WTC11 (cell line): Measurements from ENCODE around the gene TPRG1L.

Experiments
- CTCF ChIP-seq: fragments of 200-600 bp; IDR thresholded peaks from 2 replicates; pipeline ENCODE4 v1.8.0; 2022; ENCODE audit warnings: antibody characterized with exemption
- ETV6 ChIP-seq: sonication (generic); formaldehyde crosslinking; IDR thresholded peaks from 2 replicates; pipeline ENCODE4 v1.8.1; 2022; ENCODE audit warnings: mild to moderate bottlenecking, missing genetic modification reagents
- FOXP1 ChIP-seq: sonication (generic); formaldehyde crosslinking; IDR thresholded peaks from 2 replicates; pipeline ENCODE4 v1.8.0; 2022; ENCODE audit warnings: missing genetic modification reagents, mild to moderate bottlenecking, moderate library complexity, borderline replicate concordance
- JUN ChIP-seq: sonication (generic); formaldehyde crosslinking; IDR thresholded peaks from 2 replicates; pipeline ENCODE4 v1.8.0; 2023; ENCODE audit warnings: mild to moderate bottlenecking, missing genetic modification reagents
- SMAD3 ChIP-seq: sonication (generic); formaldehyde crosslinking; IDR thresholded peaks from 2 replicates; pipeline ENCODE4 v1.8.0; 2022; ENCODE audit warnings: missing genetic modification reagents, mild to moderate bottlenecking, borderline replicate concordance
- ZNF281 ChIP-seq: sonication (generic); formaldehyde crosslinking; IDR thresholded peaks from 2 replicates; pipeline ENCODE4 v1.8.0; 2023; ENCODE audit warnings: mild to moderate bottlenecking, missing genetic modification reagents
- TF ChIP-seq, protein P1 (sequence below): sonication (generic); formaldehyde crosslinking; IDR thresholded peaks from 2 replicates; pipeline ENCODE4 v1.8.0; 2022; ENCODE audit warnings: mild to moderate bottlenecking, missing genetic modification reagents

DNA sequence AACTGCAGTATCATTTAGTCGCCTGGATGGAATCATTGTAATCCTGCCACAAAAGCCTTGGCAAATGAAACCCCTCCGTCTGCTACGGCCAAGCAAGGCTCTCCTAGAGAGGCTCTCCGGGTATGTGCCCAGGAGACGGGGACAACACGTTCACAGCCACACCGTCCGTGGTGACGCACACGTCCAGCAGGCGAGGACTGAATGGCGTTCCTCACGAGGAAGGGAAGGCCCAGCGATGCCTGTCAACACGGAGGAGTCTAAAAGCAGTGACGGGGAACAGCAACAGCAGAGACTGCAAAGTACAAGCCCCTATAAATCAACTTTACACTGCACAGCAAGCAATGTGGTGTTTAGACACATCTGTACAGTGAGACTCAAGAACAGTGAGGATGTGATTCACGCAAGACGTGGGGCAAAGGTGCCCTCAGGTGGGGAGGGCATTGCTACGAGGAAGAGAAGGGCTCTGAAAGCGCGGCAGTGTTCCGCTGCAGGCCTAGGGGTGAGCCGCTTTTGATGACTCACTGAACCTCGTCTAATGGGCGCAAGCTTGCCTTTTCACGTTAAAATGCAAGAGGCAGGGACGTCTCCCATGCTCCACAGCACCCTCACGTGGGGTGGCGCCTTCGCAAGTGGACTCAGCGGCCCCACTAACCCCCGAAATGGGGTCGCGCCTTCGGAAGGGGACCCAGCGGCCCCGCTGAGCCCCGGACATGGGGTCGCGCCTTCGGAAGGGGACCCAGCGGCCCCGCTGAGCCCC lies 18.3 kb downstream of the TPRG1L start:
- TF ChIP-seq CTCF (no peak), FOXP1 (CRISPR knock-in tag) (no peak), SMAD3 (CRISPR knock-in tag) (no peak), ETV6 (CRISPR knock-in tag) (no peak), ZNF281 (CRISPR knock-in tag) (no peak), JUN (CRISPR knock-in tag) (no peak)
- TF ChIP-seq, protein P1, sequence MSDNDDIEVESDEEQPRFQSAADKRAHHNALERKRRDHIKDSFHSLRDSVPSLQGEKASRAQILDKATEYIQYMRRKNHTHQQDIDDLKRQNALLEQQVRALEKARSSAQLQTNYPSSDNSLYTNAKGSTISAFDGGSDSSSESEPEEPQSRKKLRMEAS (CRISPR knock-in tag) = no peak
